HG02885 (cell line): ENCODE measurements around the gene DNAH3.
"Not testable (repeated sequence)": the region's sequence is repeated elsewhere in the genome, so short reads cannot be mapped to it uniquely, and the experiment has no call there.

Experiments
- ATAC-seq: cut with Tn5 transposase; IDR thresholded peaks from one replicate; pipeline ENCODE4 v1.9.1; 2021; ENCODE audit warnings: mild to moderate bottlenecking; ENCODE audit not compliant: unreplicated experiment, poor library complexity

Gene DNAH3

DNA sequence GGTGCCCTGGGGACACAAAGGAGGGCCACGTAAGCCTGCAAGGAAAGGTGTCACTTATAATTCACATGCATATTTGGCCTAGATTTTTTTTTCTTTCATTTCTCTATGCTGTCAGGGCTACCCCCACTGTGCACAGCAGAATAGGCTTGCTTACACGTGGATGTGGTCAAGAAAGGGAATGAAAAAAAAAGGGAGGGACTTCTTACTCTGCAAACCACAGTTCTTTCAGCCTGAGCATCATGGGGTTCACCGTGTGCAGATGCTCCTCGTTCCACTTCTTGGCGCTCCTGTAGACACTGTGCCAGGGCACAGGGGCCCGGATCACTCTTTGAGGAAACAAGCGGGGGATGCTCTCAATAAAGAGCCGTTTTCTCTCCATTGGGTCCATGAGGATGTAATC, 16.6 kb downstream of the DNAH3 start:
- ATAC-seq, result no peak

DNA sequence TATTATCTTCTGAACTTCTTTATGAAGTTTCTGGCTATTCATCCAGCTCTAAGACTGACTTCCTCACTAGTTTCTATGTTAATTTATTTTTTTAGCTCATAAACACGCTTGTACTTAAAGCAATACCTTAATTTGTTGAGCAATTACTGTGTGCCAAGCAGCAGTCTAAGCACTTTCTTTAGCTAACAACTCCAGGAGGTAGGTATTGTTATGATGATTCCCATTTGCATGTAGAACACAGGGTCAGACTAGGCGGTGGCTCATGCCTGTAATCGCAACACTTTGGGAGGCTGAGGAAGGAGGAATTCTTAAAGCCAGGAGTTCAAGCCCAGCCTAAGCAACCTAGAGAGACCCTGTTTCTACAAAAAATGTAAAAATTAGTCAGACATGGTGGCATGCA, 19.8 kb downstream of the DNAH3 start:
- no peak for ATAC-seq

DNA sequence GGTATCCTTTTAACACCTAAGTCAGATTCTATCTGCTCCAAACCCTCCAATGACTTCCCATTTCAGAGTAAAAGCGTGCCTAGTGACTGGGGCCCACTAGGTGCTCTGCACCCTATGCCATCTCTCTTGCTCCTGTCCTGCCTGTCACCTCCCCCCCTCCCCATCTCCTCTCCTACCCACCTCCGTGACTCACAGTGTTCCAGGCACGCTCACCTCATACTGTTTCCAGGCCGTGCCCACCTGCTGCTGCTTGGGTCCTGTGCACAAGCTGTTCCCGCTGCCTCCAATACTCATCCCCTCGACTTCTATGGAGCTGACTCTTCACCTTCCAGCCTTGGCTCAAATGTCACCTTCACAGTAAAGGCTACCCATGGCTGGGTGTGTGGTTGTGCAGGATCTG, 21.7 kb downstream of the DNAH3 start:
- ATAC-seq, result no peak

DNA sequence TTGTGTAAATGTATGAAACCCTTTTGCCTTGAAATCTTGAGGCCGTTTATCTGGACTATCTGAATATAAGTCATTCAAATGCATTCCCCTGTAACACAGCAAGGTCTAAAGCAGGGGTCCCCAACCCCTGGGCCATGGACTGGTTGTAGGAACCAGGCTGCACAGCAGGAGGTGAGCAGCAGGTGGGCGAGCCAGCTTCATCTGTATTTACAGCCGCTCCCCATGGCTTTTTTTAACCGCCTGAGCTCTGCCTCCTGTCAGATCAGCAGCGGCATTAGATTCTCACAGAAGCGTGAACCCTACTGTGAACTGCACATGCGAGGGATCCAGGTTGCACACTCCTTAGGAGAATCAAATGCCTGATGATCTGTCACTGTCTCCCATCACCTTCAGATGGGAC, 24.1 kb downstream of the DNAH3 start:
- ATAC-seq, result no peak

DNA sequence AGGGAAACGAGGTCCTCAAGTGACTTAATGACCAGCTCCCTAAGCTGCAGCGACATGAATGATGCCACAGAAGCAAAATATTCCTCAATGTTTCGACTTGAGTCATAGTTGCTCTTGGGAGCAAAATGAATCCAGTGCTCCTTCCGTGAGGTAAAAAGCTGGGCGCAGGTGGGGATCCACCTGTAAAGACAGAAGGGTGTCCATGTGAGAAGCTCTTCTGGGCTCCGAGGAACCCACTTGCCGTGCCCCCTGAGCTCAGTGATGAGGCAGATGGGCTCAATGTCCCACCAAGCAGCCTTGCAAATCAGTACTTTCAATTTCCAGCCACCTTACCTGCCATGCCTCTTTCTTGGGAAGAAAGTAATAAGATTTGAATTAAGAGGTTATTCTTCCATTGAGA, 25.5 kb downstream of the DNAH3 start:
- ATAC-seq, result no peak

DNA sequence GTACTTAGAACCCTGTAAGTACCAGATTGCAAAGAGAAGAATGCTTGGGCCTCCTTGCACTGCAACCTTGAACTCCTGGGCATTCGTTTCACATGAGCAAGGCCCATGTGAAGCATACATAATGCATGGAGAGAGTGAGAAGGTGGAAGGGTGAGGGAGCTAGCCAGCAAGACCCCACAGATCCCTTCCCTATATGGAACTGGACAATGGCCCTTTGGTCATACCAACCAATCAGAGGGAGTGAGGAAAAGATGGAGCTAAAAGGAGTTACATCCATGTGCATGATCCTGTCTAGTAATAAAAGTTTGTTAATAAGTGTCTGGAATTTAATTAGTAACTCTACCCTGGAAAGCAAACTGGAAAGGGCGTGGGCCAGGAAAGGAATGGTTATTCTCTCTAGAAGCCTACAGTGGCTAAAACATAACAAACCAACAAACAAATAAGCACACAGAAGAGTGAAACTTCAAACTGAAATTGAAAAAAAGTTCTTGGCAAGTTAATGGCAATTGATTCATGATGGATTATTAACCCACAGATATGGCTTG, 29.6 kb downstream of the DNAH3 start:
- ATAC-seq, result no peak

DNA sequence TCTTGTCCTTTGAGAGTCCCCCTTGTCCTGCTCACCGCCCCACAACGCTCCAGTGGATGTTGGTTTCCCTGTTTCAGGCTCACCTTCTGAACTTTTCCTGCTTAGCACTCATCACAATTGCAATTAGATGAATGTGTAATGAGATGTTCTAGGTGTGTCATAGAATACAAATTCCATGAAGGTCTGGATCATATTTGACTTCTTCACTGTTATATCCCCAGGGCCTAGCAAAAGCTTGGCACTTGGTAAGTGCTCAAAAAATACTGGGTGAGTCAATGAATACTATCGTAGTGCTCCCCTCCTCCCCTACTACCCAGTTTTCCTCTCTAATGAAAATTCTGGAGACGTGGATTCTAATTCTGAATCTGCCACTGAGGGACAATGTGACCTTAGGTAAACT, 33.1 kb downstream of the DNAH3 start:
- no peak for ATAC-seq

DNA sequence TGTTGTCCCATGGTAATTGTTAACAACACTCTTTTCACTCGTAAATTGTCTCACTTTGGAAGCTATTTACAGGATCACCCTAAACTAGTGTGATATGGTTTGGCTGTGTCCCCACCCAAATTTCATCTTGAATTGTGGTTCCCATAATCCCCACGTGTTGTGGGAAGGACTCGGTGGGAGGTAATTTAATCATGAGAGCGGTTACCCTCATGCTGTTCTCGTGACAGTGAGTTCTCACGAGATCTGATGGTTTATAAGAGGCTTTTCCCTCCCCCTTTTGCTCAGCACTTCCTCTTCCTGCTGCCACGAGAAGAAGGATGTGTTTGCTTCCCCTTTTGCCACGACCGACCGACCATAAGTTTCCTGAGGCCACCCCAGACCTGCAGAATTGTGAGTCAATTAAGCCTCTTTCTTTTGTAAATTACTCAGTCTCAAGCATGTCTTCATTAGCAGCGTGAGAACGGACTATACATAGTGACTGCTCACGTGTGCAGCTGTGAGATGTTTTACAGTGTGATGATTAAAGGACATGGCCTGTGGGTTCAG, 34.4 kb downstream of the DNAH3 start:
- ATAC-seq, result no peak

DNA sequence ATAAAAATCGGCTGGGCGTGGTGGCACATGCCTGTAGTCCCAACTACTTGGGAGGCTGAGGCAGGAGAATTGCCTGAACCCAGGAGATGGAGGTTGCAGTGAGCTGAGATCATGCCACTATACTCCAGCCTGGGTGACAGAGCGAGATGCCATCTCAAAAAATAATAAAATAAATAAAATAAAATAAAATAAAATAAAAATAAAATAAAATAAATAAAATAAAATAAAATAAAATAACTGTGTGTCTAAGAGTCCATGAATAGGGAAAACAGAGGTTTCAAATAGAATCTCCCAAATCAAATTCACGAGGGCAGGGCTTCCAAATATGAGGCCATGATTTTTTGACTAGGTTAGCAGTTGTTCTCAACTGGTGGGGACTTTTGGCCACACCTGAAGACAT, 35.1 kb downstream of the DNAH3 start:
- ATAC-seq, result not testable (repeated sequence)

DNA sequence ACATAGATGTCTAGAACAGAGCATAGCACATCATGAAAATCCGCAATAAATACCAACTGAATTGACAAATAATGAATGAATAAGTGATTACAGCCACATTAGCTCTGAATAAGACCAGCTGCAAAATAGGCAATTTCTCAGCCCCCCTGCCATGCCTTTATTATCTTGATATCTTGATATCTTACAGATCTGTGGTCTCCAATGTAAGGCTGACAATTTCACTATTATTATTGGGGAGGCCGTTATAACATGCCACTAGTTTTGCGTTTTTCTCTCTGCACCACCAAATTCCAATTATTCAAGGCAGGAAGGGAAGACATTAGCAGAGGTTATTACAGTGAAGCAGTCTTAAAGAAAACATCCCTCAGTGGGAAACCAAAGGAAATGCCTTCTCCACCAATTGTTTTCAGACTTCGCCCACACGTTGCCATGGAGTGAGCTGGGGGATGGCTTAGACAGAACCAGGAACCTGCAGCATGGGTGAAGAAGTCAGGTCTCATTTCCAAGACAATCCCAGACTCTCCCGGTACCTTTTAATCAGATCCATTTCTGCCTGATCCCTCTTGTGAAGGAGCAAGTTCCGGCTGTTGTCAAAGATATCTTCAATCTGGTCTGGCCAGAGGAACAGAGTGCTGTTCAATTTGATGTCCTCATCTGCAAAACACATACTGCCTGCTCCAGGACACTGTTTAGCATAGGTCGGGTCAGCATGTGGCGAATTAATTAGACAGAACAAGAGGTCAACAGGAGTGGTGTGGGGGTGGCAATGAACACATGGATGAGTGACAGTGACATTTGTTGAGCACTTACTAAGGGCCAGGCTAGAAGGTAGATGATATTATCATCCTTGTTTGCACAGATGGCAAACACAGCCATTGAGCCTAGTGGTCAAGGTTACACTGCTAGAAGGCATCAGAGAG, 46.4 kb downstream of the DNAH3 start:
- no peak for ATAC-seq

DNA sequence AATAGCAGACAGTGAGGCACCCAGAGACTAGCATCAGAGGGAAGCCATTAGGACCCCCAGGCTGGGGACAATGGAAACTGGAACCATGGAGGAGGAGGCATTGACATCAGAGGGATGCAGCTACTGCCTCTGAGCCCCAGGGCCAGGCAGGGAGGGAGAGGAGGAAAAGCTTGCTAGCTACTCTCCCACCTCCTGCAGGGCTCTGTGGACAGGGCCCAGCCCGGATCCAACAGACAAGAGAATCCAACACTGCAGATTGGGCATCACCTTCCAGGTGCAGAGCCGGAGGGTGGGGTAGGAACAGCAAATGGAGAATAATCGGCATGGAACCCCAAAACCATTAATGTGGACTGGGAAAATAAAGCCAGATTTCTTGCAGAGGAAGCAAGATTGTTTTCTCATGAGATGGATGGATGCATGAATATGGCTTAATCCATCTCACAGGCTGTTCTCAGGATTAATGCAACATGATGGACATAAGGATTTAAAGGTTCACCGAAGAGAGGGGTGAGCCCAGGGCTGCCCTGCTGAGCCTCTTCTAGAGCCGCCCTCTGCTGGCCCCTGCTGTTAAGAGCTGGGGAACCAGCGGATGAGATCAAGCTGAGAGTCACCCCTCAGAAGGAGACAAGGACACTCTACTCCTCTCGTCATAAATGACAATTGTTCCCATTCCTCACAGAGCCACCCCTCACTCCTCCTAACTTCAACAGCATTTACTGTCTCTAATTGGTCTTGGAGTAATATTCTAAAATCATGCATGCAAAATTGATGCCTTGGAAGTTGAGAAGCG, 48.8 kb downstream of the DNAH3 start:
- no peak for ATAC-seq

DNA sequence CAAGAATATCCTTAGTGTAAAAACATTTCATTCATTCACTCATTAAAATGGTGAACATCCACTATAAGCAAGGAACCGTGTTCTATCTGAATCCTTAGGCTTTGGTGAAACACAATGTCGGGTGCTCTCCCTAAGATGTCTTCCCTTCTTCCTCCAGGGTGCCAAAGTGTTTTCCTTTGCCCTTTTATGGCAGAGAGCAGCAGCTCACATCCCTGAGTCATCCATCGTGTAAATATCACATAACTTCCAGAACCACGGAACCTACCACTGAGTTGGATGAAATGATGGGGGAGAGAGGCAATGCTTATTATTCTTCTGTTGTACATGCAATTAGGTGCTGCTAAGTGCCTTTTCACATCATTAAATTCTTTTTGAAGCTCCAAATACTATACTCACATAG, 50.2 kb downstream of the DNAH3 start:
- ATAC-seq, result no peak

DNA sequence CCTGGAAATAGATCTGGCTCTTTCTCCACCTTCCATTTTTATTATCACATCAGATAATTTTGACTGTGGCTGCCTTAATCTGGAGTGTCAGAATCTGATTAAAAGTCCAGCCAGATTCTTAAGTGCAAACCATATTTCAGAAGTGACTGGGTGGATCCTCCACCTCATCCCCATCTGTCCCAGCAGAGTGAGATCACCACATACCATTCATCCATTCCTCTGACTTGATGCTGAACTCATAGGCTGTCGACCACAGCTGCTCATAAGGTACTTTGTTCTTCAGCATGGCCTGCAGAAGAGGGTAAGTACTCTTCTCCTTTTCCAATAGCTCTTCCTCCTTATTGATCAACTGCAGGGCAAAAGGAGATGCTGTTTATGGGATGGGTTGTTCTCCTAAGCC, 53.5 kb downstream of the DNAH3 start:
- no peak for ATAC-seq

DNA sequence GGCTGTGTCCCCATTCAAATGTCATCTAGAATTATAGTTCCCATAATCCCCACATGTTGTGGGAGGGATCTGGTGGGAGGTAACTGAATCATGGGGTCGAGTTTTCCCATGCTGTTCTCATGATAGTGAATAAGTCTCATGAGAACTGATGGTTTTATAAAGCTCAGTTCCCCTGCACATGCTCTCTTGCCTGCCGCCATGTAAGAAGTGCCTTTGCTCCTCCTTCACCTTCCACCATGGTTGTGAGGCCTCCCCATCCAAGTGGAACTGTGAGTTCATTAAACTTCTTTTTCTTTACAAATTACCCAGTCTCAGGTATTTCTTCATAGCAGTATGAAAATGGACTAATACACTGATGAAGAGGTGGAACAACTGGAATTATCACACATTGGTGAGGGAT, 55.9 kb downstream of the DNAH3 start:
- not testable (repeated sequence) for ATAC-seq

DNA sequence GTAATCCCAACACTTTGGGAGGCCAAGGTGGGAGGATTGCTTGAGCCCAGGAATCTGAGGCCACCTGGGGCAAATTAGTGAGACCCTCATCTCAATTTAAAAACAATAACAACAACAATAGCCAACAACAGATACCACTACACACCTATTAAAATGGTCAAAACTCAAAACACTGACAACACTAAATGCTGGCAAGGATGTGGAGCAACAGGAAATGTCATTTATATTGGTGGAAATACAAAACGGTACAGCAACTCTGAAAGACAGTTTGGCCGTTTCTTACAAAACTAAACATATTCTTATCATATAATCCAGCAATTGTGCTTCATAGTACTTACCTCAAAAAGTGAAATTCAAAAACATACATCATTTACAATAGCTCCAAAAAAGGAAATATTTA, 57.7 kb downstream of the DNAH3 start:
- ATAC-seq, result no peak

DNA sequence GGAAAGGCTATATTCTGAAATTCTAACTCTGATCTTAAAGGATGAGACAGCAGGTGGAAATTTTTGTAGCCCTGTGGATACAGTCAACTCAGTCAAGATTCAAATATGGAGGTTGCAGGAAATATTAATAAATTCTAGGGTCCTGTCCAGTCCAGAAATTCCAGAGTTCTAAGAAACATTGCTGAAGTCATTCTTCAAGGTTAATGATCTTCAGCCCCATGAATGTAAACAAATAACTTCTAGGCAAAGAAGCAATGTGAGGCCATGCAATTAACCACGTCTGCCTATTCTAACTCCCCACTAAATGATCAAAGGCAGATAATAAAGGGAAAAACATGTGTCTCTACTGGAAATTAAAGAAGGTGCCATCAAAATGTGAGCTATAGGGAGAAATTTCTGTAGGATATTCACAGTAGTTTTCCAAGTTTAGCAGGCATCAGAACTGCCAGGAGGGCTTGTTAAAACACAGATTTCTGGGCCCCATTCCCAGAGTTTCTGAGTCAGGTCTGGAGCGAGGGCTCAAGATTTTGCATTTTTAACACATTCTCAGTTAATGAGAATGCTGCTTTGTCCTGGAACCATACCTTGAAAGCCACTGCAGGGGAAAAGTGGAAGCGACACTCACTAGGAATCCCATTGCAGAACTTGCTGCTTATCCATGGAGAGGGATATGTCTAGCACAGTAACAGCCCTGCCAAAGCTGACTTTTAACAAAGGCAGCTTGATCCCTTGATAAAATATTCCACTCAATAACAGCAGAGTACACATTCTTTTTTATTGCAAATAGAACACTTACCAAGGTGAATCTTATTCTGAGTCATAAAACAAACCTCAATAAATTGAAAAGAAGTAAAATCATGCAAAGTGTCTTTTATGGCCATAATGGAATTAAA, 61.8 kb downstream of the DNAH3 start:
- no peak for ATAC-seq

DNA sequence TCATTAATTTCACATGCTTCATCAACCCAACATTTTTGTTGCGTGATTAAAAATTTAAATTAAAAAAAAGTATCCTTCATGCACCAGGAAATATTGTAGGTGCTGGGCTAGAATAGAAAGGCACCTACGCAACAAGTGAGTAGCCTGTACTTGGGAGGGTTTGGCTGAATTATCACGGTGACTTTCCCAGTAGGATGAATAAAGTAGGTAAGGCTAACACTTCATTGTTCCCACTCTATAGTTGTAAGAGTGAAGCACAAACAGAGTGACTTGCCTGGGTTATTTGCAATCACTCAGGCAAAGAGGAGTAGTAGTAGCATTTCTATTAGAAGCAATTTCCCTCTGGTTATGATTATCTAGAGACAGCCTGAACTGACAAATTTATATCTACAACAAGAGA, 62.5 kb downstream of the DNAH3 start:
- no peak for ATAC-seq

DNA sequence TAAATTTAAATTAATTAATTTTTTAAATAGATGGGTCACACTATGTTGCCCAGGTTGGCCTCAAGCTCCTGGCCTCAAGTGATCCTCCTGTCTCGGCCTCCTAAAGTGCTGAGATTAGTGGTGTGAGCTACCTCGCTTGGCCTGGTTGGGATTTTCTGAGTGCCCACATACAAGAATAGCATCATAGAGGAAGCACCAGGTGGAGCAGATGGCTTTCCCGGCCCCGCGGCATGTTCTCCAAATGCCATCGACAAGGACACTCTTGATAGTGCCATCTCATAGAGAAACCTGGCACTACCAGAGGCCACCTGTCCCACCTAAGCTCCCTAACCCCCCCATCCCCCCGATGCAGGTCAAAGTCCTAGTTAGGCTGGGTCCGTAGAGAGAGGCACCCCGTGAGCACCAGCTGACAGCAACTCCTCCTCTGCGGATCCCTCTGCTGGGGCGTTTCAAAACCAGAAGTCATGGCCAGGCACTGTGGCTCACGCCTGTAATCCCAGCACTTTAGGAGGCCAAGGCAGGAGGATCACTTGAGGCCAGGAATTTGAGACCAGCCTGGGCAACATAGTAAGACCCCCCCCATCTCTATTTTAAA, 65.9 kb downstream of the DNAH3 start:
- no peak for ATAC-seq

DNA sequence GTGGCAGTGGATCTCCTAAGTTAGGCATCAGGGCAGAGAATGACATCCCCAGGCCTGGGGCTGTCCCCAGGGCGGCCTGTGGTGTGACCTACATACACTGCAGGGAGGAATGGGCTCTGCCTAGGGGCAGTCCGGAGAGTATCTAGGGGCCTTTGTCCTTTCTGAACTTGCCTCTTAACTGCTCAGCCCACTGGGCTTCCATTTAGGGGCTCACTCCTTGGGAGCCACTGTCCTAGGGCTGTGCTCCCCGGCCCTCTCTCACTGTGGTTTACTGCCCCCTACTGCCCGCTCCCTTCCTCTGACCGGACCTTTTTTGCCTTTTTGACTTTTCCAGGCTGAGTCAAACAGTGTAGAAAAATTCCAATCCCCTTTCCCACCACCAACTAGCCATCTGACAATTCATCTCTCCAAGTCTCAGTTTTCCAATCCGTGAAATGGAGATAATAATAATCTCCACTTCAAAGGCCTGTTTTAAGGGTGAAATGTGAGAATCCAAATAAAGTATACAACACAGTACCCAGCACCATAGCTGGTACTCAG, 66.8 kb downstream of the DNAH3 start:
- no peak for ATAC-seq
